T47D (cell line): ENCODE data around the gene MT2A.

Experiments
- DNase-seq, 2 experiments: peaks; one replicate each; pipeline versions ENCODE4 v3.0.0 to v3.0.0-alpha.2; 2011 to 2012; ENCODE audit warnings: low read depth in 1 of 2, low spot score in 1 of 2
- JUND ChIP-seq: IDR thresholded peaks from 2 replicates; pipeline ENCODE4 v1.6.1; 2012; ENCODE audit warnings: low read depth
- in situ Hi-C: cut with HindIII; loops from 2 replicates; pipeline ENCODE4 v1.10.0; 2016; ENCODE audit warnings: low sequenced_read_pairs, low pct_unique_long_range_greater_than_20kb

The MT2A gene

DNA sequence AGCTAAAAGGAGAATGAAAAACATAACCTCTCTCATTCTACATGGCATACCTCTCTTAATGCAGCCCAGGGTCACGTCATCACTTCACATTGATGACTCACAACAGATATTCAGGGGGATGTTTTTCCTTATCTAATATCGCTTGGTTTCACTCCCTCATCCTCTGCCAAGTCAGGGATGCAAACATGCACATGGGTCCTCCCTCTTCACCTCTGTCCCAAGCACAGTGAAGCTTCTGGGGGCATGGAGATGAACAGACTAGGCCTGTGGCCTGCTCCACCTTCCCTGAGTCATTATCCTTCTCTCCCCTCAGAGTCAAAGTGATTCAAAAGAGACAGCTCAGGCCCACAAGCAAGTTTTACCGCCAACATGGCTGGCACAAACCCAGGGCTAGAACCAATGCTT is 2.3 kb upstream of the MT2A start:
- in situ Hi-C loops = no loop called here
- TF ChIP-seq JUND = no peak
- no peak for DNase-seq

DNA sequence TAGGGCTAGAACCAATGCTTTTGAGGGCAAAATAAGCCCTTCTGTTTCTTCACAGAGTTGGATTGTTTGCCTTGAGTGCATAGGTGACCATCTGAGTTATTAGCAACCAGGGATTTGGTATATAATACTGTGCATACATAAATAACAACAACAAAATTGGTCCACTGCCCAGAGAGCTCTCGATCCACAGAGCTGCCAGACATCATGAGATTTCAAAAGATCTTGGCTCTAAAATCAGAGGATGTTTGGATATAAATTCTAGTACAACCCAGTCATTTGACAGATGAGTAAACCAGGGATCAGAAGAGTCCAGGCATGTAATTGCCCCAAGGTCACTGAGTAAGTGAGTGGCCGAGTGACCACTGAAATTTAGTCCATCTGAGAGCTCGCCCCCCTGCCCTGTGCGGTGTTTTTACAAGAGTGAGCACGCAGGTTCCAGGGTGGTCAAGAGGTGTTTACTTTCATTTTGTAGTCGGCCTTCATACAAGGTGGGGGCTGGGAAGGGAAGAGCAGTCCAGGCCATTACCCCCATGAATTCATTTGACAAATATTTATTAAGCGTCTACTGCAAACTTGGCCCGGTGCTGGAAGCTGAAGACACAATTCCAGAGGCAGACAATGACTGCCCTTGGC is 1.8 kb upstream of the MT2A start:
- in situ Hi-C loops = no loop called here
- DNase-seq = no peak
- no peak for TF ChIP-seq JUND

DNA sequence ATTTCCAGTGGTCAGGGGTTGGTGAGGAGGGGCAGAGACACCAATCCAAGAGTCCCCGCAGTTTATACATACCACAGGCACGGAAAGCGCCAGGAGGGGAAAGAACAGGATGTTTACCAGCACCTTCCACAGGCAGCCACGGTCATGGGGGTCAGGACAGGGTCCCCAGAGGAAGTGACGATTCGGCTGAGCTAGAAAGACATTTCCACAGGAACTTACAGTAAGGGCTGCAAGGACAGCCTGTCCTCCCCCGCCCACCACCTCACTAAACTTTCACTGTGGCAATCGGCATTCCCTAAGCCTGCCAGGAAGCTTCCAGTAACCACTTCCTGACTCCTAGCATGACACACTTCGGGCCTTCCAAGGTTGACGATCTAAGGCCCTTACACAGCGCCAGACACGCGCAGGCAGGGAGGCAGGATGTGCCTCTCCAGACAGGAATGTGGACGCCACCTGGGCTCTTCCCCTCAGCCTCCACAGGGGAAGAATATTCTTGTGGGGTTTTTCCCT is 1.2 kb upstream of the MT2A start:
- in situ Hi-C loops = no loop called here
- TF ChIP-seq JUND = no peak
- DNase-seq = peak in 1 of 2 experiments; percentile 87

DNA sequence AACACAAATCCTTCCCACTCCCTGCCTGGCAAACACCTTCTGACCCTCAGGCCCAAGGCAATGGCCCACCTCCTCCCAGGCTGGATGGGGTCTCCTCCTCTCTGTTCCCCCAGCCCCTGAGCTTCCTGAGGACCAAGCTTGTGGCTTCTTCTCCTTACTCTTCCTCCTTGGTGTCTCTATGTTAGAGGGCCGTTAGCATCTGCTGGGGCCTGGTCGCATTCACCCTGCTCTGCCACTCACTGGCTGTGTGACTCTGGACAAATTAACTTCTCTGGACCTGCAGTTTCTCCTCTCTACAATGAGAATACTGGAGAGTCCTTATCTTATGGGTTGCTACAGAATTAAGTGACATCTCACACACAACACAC is 725 bp upstream of the MT2A start:
- in situ Hi-C loops = no loop called here
- TF ChIP-seq JUND = no peak
- DNase-seq = no peak

DNA sequence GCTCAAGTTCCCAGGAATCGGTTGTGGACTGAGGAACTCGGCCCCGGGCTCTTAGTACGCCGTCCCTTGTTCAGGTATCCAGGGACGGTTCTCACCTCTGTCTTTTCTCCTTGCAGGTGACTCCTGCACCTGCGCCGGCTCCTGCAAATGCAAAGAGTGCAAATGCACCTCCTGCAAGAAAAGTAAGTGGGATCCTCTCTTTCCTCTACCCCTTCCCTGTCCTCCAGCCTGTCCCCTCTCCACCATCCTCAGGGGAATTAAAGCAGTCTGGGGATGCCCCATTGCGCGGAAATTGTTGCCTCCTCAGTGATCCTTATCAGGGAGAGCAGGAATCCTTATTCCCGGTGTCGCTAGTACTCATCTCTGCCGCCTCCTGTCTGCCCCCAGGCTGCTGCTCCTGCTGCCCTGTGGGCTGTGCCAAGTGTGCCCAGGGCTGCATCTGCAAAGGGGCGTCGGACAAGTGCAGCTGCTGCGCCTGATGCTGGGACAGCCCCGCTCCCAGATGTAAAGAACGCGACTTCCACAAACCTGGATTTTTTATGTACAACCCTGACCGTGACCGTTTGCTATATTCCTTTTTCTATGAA is 585 bp downstream of the MT2A start:
- no peak for DNase-seq
- in situ Hi-C loops = no loop called here
- TF ChIP-seq JUND = no peak

DNA sequence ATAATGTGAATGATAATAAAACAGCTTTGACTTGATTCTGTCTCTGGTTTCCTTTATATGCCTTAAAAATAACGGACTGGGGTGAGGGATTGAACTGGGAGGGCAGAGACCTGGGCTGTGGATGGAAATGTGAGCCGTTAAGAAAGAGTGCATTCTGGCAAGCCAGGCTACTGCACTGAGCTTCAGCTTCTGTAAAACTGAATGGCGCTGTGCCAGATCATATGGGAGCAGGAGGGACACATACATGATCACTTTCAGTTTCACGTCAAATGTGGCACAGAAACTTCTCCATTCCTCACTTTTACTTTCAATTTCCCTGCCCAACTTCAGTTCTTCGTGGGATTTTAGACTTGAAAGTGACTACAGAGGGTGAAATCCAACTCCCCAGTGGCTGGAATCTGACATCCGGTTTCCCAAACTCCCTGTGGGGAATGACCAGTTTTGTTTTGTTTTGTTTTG is 1.1 kb downstream of the MT2A start:
- in situ Hi-C loops = no loop called here
- DNase-seq = peak in 1 of 2 experiments; percentile 58
- TF ChIP-seq JUND = no peak

DNA sequence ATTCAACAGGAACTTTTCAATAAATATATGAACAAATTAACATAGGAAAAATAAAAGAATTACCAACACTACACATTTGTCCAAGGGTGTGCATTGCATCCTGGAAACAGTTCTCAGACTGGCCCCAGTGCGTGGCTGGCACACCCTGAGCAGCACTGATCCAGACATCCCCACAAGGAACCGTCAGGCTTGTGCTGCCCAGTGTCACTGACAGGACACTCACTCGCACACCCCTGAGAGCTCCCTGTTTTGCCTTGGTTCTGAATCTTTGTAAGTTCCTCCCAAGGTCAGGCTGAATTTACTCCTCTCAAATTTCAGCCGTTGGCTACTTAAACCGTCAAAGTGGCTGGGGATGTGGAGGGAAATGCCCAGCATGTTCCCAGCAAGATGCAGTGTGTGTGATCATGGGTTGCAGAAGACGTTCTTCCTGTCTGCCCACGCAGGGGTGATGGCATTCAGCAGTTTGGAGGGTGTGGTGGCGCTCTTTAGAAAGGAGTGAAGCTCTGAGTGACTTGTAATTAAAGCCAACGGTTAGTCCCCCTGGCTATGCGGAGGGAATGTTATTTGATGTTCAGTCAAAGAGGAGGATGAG is 1.7 kb downstream of the MT2A start:
- TF ChIP-seq JUND = no peak
- in situ Hi-C loops = no loop called here
- peak in 1 of 2 experiments; percentile 87 for DNase-seq

DNA sequence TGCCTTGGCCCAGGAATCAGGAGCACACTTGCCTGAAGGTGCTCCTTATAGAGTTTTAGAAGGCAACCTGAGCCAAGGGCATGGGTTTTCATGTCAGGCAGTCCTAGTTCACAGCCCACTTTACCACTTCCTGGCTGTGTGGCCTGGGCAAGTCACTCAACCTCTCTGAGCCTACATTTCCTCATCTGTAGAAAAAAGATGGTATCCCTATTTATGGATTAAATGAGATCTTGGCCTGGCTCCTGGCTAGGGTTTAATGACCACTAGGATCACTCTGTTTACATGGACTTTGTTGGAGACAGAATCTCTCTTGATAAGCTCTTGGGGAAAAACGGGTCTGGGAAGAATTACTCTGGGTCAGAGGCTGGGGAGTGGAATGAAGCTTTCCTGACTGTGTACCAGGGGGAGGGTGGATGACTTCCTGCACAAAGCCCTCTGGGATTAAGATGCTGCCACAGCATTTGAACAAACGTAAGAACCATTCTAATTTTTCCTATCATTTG is 2.3 kb downstream of the MT2A start:
- DNase-seq = no peak
- no peak for TF ChIP-seq JUND
- in situ Hi-C loops = no loop called here

DNA sequence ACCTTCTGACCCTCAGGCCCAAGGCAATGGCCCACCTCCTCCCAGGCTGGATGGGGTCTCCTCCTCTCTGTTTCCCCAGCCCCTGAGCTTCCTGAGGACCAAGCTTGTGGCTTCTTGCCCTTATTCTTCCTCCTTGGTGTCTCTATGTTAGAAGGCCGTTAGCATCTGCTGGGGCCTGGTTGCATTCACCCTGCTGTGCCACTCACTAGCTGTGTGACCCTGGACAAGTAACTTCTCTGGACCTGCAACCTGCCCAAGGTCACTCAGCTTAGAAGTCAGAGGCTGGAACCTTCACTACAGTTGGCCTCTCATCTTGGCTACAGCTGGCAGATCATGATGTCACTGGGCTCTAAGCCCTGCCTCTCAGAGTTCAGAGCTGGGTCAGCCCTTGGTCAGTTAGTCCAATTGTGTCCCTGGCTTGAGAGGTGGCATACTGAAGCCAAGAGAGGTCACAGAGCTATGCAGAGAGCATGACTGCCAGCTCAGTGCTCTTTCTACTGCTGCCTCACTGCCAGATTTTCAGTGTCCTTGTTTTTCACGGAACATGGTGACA is 3.0 kb downstream of the MT2A start:
- no peak for TF ChIP-seq JUND
- peak in 1 of 2 experiments; percentile 79 for DNase-seq
- in situ Hi-C loops = no loop called here

DNA sequence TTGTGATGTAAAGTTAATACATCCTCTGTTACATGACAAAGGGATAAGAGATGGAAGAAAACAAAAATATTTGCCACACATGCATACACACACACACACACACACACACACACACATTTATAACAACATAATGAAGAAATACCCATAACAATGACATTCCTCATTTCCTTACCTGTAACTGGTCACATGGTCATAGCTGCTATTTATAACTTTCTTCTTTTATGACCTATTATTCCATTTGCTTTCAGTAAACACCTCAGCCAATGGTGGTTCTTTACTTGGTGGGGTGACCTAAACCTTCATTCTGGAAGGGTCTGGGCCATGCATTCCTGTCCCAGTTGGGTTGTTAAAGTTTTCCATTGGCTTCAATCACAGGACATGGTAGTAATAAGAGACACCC is 5.3 kb downstream of the MT2A start:
- TF ChIP-seq JUND = no peak
- no peak for DNase-seq
- in situ Hi-C loops = no loop called here

DNA sequence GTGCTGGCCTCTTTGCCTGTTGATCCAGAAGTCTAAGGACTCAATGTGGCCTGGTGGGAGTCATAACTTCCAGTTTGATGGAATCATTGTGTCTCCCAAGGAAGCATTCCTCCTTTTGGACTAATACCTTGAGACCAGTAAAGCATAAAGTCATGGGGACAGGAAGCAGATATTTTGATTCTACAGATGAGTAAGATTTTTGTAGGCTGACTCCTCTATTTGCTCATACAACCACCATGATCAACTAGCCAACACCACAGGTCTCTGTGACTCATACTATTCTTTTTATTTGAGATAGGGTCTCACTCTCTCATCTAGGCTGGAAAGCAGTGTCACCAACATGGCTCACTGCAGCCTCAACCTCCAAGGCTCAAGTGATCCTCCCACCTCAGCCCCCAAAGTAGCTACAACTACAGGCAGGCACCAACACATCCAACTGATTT is 6.2 kb downstream of the MT2A start:
- no peak for TF ChIP-seq JUND
- DNase-seq = no peak
- in situ Hi-C loops = no loop called here

DNA sequence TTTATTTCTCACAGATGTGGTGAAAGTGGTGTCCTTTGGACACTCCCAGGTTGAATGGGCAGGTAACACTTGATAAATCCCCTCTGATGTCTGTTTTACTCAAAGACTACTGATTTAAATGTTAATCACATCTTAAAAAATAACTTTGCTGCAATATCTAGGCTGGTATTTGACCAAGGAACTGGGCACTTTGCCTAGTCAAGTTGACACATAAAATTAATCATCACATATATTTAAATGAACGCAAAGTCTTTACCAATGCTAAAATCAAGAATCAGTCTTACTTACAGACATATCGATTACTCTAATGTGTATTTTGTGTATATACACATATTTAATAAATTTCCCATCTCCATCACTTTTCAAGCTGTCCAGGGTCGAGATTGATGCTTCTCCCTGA is 7.0 kb downstream of the MT2A start:
- in situ Hi-C loops = no loop called here
- TF ChIP-seq JUND = no peak
- no peak for DNase-seq

DNA sequence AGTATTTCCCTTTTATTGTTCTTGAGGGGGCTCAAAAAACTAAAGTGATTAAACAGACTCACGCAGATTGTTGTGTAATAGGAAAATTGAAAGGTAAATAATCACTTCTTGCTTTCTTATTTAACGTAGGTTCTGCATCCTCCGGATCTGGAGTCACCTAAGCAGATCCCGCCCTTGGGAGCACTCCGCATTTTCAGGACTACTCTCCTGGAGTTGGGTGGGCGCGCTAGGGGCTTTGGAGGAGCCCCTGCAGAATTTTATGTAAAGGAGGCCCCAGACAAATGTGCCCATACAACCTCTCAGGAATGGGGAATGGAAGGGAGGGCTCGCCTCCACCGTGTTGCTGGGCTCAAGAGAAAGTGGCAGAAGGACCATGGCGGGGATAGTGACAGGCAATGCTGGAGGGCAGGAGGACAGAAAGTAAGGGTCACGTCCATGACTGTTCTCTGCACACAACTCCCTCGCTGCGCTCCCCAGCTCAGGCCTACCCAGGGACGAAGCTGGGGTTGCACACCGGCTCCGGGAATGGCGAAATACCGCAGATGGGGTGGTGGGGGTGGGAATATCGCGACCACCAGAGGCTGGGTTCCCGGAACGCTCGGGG is 8.3 kb downstream of the MT2A start:
- DNase-seq = no peak
- no peak for TF ChIP-seq JUND
- in situ Hi-C loops = no loop called here
